Adrenal gland (tissue), 5 donors: ENCODE data around the gene TTC34.

Experiments used
- CTCF ChIP-seq, 6 experiments: fragments of 450-650 bp in 4 of 6; fragments of 200-600 bp in 2 of 6; sonication (generic) in 1 of 6; IDR thresholded peaks; 1 replicate in 5 of 6; 2 replicates in 1 of 6; pipeline versions ENCODE4 v1.5.1 to v1.8.0; 2016 to 2021; ENCODE audit warnings: antibody characterized with exemption in 6 of 6, mild to moderate bottlenecking in 2 of 6, moderate library complexity in 1 of 6
- POLR2A ChIP-seq, 2 donors: fragments of 450-650 bp; IDR thresholded peaks; one replicate each; pipeline ENCODE4 v1.6.1; 2017; ENCODE audit warnings: antibody characterized with exemption in 2 of 2, mild to moderate bottlenecking in 2 of 2, moderate library complexity in 1 of 2
- donor health status: DM: no; HTN: no; CAD: no.

GRCh38 chr1:2588661-2589430, 212.6 kb downstream of the TTC34 start:
- TF ChIP-seq POLR2A (IDR thresholded peaks at IDR 0.05) (no peak), CTCF (IDR thresholded peaks at IDR 0.05) (no peak)
